DMS 273 treated with DMSO at 0.1 percent for 48 hours (cell line): ENCODE data around the gene TLCD1.

Experiments used
- DNase-seq: peaks from one replicate; lab custom pipeline; 2025; lab: John Stamatoyannopoulos, UW

Gene TLCD1, protein sequence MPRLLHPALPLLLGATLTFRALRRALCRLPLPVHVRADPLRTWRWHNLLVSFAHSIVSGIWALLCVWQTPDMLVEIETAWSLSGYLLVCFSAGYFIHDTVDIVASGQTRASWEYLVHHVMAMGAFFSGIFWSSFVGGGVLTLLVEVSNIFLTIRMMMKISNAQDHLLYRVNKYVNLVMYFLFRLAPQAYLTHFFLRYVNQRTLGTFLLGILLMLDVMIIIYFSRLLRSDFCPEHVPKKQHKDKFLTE

DNA sequence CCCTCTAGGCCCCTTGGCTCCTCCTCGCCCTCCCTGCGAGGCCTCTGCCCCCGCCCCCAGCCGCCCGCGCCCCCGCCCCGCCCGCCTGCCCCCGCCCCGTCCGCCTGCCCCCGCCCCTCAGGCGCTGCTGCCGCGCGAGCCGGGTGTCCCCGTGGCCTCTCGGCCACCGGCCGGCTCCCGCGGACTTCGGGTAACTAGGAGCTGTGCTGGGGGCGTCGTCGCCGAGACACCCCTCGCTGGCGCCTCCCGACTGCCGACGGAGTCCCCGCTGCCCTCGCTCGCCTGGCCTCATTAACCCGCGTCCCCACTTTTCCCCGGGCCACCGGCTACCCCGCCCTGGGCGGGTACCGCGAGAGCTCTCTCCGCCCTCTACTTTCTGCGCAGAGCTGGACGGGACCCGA lies at the start of gene TLCD1:
TLCD1 (minus strand) TSS at position 8 of the 401 bp plus-strand sequence. CDS start 136 bp downstream, outside the sequence.
- no peak for DNase-seq

GRCh38 chr17:28774206-28774605 lies 48.2 kb upstream of the TLCD1 start:
- no peak for DNase-seq

- no peak for DNase-seq
Measured at GRCh38 chr17:28773736-28774135, 47.7 kb upstream of the TLCD1 start.

GRCh38 chr17:28765038-28765437 lies 39.0 kb upstream of the TLCD1 start:
- no peak for DNase-seq

GRCh38 chr17:28763804-28764266 lies 37.8 kb upstream of the TLCD1 start:
- DNase-seq, result no peak

DNA sequence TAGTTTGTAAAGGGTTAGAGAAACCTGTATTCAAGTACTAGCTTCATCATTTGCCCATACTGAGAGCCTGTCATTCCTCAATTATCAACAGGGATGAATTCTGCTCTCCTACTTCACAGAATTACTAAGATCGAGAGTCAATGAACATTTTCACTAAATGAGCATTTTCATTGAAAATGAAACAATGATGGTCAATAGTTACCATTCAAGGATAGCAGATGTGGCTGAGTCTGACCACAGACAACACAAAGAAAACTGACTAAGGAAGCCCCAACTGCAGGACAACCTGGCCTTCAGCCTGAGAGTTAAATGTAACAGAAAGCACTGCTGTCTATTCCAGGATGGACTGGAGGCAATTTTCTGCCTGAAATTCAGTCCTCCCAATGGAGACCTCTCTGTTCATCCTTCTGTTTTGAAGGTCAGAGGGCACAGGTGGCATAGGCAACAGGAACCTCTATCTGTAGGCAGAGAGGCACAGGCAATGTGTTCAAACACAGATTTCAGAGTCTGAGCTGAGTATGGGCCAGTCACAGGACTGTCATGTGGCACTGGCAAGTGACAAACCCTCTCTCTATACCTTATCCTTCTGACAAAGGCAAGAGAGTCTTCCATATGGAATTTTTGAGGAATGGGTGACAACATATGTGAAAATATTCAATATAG lies 37.2 kb upstream of the TLCD1 start:
- DNase-seq, result no peak

DNA sequence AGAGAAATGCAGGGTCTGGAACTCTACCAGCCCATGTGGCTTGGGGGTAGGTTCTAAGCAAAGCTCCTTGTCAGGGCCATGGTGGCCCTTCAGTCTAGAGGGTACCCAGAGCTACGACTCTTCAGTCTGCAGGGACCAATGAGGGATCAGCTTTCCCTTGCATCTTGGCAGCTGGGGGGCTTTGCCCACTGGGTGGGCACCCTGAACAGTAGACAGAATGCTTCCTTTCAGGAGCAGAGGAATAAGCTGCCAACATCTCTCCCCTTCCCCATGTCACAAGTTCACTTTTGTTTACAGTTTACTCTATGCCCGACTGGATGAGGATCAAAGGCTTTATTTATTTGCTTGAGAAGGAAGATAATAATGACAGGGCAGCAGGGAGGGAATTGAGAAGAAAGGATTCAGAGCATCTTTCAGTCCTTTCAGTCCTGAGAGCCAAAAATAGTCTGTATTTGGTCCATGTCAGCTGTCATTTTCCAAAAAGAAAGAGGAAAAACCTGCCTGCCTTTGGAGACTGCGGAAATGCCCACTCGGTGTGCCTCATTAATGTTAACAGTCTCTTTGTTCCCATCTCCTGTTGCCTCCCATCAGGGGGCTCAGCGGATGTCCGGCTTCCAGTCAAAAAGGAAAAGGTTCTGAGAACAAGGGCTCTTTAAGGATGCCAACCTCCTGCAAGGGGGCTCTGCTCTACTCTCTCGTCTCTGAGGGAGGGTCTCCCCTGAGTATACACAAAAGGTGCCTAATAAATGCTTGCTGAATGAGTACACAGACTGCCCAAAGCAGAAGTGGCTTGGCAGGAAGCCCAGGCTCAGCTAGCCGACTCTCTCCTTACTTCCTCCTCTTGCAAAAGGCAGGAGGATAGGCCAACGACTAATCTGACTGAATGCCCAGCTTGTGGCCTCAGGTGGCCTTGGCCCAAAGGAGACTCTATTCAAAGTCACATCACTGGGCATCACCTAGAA lies 34.8 kb upstream of the TLCD1 start:
- no peak for DNase-seq

GRCh38 chr17:28759256-28759865 lies 33.3 kb upstream of the TLCD1 start:
- DNase-seq, result no peak

DNA sequence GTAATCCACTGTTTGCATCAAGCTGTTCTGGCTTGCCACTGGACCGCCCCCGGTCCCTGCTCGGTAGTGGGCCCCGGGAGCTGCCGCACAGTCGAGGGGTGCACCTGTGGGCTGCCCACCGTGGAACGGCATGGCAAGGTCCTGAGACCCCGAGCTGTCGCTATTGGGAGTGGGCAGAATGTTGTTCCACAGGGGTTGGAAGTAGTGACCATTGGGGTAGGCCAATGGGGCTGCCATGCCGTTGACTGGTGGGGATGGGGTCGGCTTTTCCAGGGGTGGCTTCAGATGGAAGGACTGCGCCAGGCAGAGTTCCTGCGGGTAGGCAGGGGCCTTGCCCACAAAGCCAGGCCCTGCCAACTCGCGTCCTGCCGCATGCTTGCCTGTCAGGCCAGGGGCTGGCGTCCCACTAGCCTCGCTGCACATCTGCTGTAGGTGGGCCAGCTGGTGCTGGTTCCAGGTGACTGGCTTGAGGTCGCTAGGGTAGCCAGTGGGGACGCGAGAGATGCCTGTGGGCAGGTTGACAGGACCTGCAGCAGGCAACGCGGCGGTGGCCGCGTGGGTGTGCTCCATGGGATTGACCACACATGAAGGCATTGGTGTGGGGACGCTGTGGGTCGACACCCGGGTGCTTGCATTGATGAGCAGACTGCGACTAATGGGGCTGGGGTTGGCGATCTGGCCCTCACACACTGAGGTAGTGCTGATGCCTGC lies 32.5 kb upstream of the TLCD1 start:
- DNase-seq, result no peak

DNA sequence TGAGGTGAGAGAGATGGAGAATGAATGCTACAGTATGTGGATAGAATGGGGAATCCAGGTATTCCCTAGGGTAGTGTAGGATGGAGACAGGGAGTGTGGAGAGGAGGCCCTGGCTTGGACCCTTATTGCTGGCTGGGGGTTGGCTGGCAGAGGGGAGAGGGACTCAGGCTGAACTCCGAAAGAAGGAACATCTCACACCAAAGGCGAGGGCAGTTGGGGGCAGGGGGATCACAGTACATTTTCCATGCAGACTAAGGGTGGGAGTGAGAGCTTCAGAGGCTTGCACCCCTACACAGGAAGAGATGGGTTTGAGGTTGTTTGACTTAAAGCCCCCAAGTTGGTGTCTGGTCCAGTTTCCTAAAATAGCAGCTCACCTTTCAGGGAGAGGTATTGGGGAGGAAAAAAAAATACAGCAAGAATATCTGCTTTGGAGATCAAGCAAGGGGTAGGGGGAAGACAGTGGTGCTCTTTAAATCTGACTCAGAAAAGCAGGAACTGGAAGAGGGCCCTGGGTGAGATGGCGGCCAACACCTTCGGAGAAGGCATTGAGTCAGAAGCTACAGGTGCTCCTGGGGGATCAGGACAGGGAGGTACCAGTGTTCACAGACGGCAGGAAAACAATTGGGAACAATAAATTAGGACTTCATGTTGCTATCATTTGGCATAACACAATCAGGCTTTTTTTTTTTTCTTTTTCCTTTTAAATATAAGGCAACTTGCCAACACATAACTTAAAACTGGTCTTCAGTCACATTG lies 30.2 kb upstream of the TLCD1 start:
- no peak for DNase-seq

DNA sequence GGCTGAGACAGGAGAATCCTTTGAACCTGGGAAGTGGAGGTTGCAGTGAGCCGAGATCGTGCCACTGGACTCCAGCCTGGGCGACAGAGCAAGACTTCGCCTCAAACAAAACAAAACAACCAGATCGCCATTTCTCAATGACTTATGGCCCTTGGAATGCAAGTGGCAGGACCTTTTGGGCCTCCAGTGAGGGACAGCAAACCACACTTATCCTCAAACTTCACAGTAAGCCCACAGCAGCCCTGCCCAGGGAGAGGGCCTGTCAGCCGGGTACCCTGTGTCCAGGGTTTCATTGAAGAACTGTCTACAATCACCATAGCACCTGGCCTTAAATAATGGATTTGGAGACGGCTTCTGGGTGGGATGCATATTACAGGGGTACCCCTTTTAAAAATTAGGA lies 29.5 kb upstream of the TLCD1 start:
- DNase-seq, result no peak

DNA sequence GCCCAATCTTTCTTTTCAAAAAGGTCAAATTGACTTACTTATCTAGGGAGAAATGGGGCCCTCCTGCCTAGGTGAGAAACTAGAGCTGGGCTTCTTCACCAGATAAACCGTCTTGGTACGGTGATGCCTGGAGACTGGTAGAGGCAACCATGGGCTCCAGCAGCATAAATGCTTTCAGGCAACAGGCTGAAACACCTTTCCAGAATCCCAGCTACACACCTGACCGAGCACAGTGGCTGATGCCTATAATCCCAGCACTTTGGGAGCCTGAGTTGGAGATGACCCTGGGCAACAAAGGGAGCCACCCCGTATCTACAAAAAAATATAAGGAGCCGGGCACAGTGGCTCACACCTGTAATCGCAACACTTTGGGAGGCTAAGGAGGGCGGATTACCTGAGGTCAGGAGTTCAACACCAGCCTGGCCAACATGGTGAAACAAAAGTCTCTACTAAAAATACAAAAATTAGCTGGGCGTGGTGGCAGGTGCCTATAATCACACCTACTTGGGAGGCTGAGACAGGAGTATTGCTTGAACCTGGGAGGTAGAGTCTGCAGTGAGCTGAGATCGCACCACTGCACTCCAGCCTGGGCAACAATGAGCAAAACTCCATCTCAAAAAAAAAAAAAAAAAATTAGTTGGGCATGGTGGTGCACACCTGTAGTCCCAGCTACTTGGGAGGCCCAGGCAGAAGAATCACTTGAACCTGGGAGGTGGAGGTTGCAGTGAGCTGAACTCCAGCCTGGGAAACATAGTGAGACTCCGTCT lies 25.8 kb upstream of the TLCD1 start:
- no peak for DNase-seq

DNA sequence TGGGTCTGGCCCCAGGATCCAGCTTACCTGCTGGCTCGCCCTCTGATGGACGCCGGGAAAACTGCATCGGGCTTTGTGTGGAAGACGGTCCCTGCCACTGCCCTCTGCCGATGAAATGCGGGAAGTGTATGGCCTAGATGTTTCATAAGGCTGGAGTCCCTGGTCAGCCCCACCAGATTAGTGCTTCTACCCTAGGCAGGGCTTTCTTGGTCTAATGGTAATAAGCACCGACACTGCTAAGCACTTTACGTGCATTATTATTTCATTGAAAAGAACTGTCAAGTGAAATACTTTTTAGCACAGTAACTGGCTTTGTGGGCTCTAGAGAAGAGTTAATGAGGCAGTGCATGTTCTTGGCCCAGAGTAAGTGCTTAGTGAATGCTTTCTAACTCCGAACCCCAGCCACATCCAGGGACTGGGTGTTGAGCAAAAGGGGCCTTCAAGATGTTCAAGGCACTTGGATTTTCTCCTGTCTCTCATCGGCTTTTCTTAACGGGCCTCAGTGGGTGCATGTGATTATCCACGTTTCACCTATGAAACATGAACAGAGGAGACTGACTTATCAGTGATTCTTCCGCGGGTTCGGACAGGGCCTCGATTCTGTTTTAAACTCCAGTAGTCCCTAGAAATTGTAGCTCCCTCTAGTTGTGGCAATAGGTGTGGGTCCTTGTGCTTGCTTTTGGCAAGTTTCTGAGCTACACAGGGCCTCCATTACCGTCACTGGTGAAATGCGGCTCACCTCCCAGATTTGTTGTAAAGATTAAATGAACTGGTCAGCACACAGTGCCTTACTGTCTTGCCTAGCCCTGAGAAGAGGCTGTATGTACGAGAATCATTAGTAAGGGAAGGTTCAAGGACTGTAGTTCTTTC lies 24.4 kb upstream of the TLCD1 start:
- peak; percentile 79 for DNase-seq

GRCh38 chr17:28749516-28750177 lies 23.6 kb upstream of the TLCD1 start:
- DNase-seq, result no peak

GRCh38 chr17:28748852-28749515 lies 23.0 kb upstream of the TLCD1 start:
- no peak for DNase-seq

DNA sequence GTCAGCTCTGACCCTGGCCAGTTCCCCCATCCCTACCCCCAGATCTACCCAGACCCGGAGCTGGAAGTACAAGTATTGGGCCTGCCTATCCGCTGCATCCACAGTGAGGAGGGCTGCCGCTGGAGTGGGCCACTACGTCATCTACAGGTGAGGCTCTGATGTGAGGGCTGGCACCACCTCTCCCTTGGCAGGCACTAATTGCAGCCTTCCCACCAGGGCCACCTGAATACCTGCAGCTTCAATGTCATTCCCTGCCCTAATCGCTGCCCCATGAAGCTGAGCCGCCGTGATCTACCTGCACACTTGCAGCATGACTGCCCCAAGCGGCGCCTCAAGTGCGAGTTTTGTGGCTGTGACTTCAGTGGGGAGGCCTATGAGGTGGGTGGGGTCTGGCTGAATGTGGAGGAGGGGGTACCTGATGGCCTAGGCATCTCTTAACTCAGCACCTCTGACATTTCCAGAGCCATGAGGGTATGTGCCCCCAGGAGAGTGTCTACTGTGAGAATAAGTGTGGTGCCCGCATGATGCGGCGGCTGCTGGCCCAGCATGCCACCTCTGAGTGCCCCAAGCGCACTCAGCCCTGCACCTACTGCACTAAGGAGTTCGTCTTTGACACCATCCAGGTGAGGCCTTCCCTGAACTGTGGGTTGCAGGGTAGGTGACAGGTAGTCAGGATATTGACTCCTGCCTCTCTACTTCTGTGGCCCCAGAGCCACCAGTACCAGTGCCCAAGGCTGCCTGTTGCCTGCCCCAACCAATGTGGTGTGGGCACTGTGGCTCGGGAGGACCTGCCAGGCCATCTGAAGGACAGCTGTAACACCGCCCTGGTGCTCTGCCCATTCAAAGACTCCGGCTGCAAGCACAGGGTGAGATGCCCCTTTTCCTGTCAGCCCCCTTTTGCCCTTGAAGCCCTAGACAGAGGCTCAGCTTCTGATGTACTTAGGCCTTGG lies 22.0 kb upstream of the TLCD1 start:
- no peak for DNase-seq
